NT2/D1 (cell line): Measurements from ENCODE around the gene KLK13.

Source experiments
- YY1 ChIP-seq: IDR thresholded peaks from 2 replicates; pipeline ENCODE4 v1.6.1; 2011; ENCODE audit not compliant: insufficient read length, insufficient read depth
- ZNF274 ChIP-seq: IDR thresholded peaks from 2 replicates; pipeline ENCODE4 v1.6.1; 2011; ENCODE audit warnings: mild to moderate bottlenecking, low read depth, low read length

GRCh38 chr19:51071095-51071405 is 6.2 kb upstream of the KLK13 start:
- no peak for TF ChIP-seq ZNF274
- no peak for TF ChIP-seq YY1
